Psoas muscle (tissue), 8 donors: ENCODE data around the gene NRBF2. TPM values are rescaled to one million over a fixed set of nuclear protein-coding genes. Genes with fewer than 3 reads are reported as not detected.
A peak's percentile ranks its signal among the peaks of the same experiment; 100 is the strongest.
"Not testable (repeated sequence)": the region's sequence is repeated elsewhere in the genome, so short reads cannot be mapped to it uniquely, and the experiment has no call there.

Experiments
- ATAC-seq, 4 donors: fragments of 200-7000 bp; cut with Tn5 transposase; one replicate each; pipeline ENCODE4 v1.9.1; 2020; ENCODE audit warnings: moderate library complexity in 3 of 4, mild to moderate bottlenecking in 2 of 4
- DNase-seq, 2 donors: peaks; one replicate each; pipeline ENCODE4 v3.0.0-alpha.2; 2020
- H3K27ac ChIP-seq: fragments of 200-600 bp; one replicate; pipeline ENCODE4 v1.8.0; 2022
- H3K27me3 ChIP-seq, 3 donors: fragments of 200-600 bp in 1 of 3; one replicate each; pipeline versions ENCODE4 v1.6.1 to v1.8.0; 2013 to 2022; ENCODE audit warnings: low read length in 2 of 3, mild to moderate bottlenecking in 2 of 3, moderate library complexity in 1 of 3; ENCODE audit not compliant: insufficient read depth in 3 of 3
- H3K36me3 ChIP-seq, 2 donors: fragments of 200-600 bp in 1 of 2; one replicate each; pipeline versions ENCODE4 v1.6.1 to v1.8.0; 2013 to 2022; ENCODE audit warnings: low read depth in 1 of 2, mild to moderate bottlenecking in 1 of 2, moderate library complexity in 1 of 2; ENCODE audit not compliant: insufficient read depth in 1 of 2
- H3K4me1 ChIP-seq: fragments of 200-600 bp; one replicate; pipeline ENCODE4 v1.8.0; 2022
- H3K4me3 ChIP-seq: fragments of 200-600 bp; one replicate; pipeline ENCODE4 v1.8.0; 2022; ENCODE audit warnings: mild to moderate bottlenecking
- H3K9me3 ChIP-seq: fragments of 200-600 bp; one replicate; pipeline ENCODE4 v1.8.0; 2022
- CTCF ChIP-seq: fragments of 200-600 bp; IDR thresholded peaks from one replicate; pipeline ENCODE4 v1.8.0; 2022; ENCODE audit warnings: antibody characterized with exemption
- WGBS, 3 donors: extraction: QIAGEN DNeasy Blood & Tissue Kit; methylation state at CpG; one replicate each; pipeline versions ENCODE4 v1.1.6 to v1.1.7; 2013; 5-methylcytosine and 5-hydroxymethylcytosine counted together
- intact Hi-C, 2 donors: fragments of 100-400 bp; cut with DNase I; formaldehyde crosslinking; loops; one replicate each; pipeline versions ENCODE4 v1.11.0 to v1.14.2; 2022
- long read RNA-seq, 2 donors: library from polyadenylated mRNA; unstranded; transcript quantifications; one replicate each; pipeline ENCODE4 v2.0.0, GENCODE V29; 2021
- polyA plus RNA-seq, 3 donors: library from polyadenylated mRNA; stranded (reverse); fragments of 200-250 nt; gene quantifications; one replicate each; pipeline ENCODE4 v1.2.3, GENCODE V29; 2013
- total RNA-seq, 4 donors: library from RNA; stranded (reverse); fragmentation: NEBNext Ultra II Directional in 2 of 4; extraction: Animal tissue kit (Norgen Biotek cat#: 25700) in 2 of 4; gene quantifications; one replicate each; pipeline versions ENCODE4 v1.2.1 to v1.2.4, GENCODE V29; 2021 to 2023
- donor health status: healthy with polysubstance abuse.
- donor health status: DM: no; HTN: no; CAD: no; lungs with moderate emphysema.
- donor health status: Bipolar disorder and iron deficiency.
- donor health status: healthy.
- donor health status: DM: yes; HTN: yes; CAD: no.
- donor health status: DM: no; HTN: no; CAD: no.
- donor health status: DM: no; HTN: no; CAD: no.
- donor health status: DM: yes; HTN: yes; CAD: no.

The NRBF2 gene
- total RNA-seq, result 10 to 100 TPM; 23.1 to 85.3 (median 31.7) TPM
- polyA plus RNA-seq, result 10 to 100 TPM; 17.3 to 23.4 (median 21.4) TPM
- long read RNA-seq, donor 1, transcript NRBF2-201 (4 exons, 1,853 nt), result major isoform, 40 of 42 reads
- long read RNA-seq, donor 1, partial matches to known transcripts, result 0 of 42 reads
- long read RNA-seq, donor 1, other reads (novel, unspliced or antisense), result 2 of 42 reads
- long read RNA-seq, donor 2, transcript NRBF2-201 (4 exons, 1,853 nt), result major isoform, 43 of 48 reads
- long read RNA-seq, donor 2, partial matches to known transcripts, result 2 of 48 reads
- long read RNA-seq, donor 2, other reads (novel, unspliced or antisense), result 2 of 48 reads

- peaks cover 39% of the 10 kb centered on the region for H3K4me1 ChIP-seq
- H3K27ac ChIP-seq, result peak within 1 kb of the TSS; percentile 99
- no peaks in the 10 kb centered on the region for H3K9me3 ChIP-seq
- H3K4me3 ChIP-seq, result peak within 1 kb of the TSS; percentile 97
- intact Hi-C loops, result loop anchor here (1.0 to 10.0 kb wide), 3 partner anchors 17 to 318 kb away; partner anchors contain the start of gene EGR2 (in 1 of the 2)
- H3K27me3 ChIP-seq, result no peaks in the 10 kb centered on the region
- TF ChIP-seq CTCF, result peak; percentile 16
- peak; percentile 98 to 99 (median 98) for ATAC-seq
- DNase-seq, result peak; percentile 98
- 1 to 2% (median 2%) methylated on average over 33 to 55 of the region's 55 CpGs for WGBS, 3 donors
- no peaks in the 10 kb centered on the region for H3K36me3 ChIP-seq
Measured at GRCh38 chr10:63133056-63133820, at the start of gene NRBF2. NRBF2 (plus strand) TSS chr10:63133328; CDS start chr10:63133471, 143 bp downstream.

- not testable (repeated sequence) for H3K27ac ChIP-seq, H3K9me3 ChIP-seq, H3K36me3 ChIP-seq, H3K4me3 ChIP-seq, H3K4me1 ChIP-seq, H3K27me3 ChIP-seq, DNase-seq, ATAC-seq
- intact Hi-C loops, result loop anchor here (5.0 to 10.0 kb wide), 3 partner anchors 74 to 489 kb away; partner anchors contain the start of gene EGR2 (in 1 of the 2)
- WGBS, 3 donors, result 94 to 95% (median 95%) methylated on average over 14 of the region's 14 CpGs
Measured at GRCh38 chr10:63083406-63083805, 49.7 kb upstream of the NRBF2 start.

GRCh38 chr10:63083904-63084689 lies 49.0 kb upstream of the NRBF2 start:
- peak; percentile 87 to 99 (median 92) for ATAC-seq
- WGBS, 3 donors, result 10 to 17% (median 11%) methylated on average over 7 of the region's 7 CpGs
- intact Hi-C loops, result loop anchor here (1.0 to 10.0 kb wide), 4 partner anchors 73 to 490 kb away; partner anchors contain the start of gene EGR2 (in 1 of the 2)
- H3K9me3 ChIP-seq, result no peaks in the 10 kb centered on the region
- TF ChIP-seq CTCF, result peak; percentile 83
- H3K36me3 ChIP-seq, result no peaks in the 10 kb centered on the region
- peak; percentile 58 to 75 for DNase-seq
- no peak overlapping the region for H3K4me3 ChIP-seq
- H3K27me3 ChIP-seq, result no peaks in the 10 kb centered on the region
- H3K27ac ChIP-seq, result no peak overlapping the region
- no peaks in the 10 kb centered on the region for H3K4me1 ChIP-seq

- no peak for DNase-seq
- intact Hi-C loops, result loop anchor here (1.0 to 10.0 kb wide), 5 partner anchors 72 to 648 kb away; partner anchors contain the start of gene EGR2 (in 1 of the 2)
Measured at GRCh38 chr10:63084690-63085382, 48.3 kb upstream of the NRBF2 start.

More at GRCh38 chr10:63084690-63085382, 48.3 kb upstream of the NRBF2 start:
- WGBS, 3 donors, result 74 to 77% (median 75%) methylated on average over 4 of the region's 4 CpGs
- no peak for TF ChIP-seq CTCF
- Histone ChIP-seq H3K36me3 (no peaks in the 10 kb centered on the region), H3K4me1 (no peaks in the 10 kb centered on the region), H3K27ac (no peak overlapping the region), H3K9me3 (no peaks in the 10 kb centered on the region), H3K27me3 (no peaks in the 10 kb centered on the region), H3K4me3 (no peak overlapping the region)
- no peak for ATAC-seq
